Panc1 (cell line): ENCODE data around the gene FRMD4A. TPM values are rescaled to one million over a fixed set of nuclear protein-coding genes. Genes with fewer than 3 reads are reported as not detected.

Experiments used
- ATAC-seq: fragments of 200-7000 bp; cut with Tn5 transposase; 2 replicates; pipeline ENCODE4 v1.9.1; 2020; ENCODE audit warnings: mild to moderate bottlenecking, moderate library complexity
- BruUV-seq: library from RNA; stranded (reverse); fragments of 400-500 nt; replicated peaks from 2 replicates; lab custom pipeline; 2021; lab: Mats Ljungman, UMichigan
- CTCF ChIA-PET: fragments of 300-600 bp; sonication (Branson Sonifier 250); formaldehyde crosslinking; loops from one replicate; lab custom pipeline; 2022; ENCODE audit warnings: antibody characterized with exemption; lab: Charles Lee
- POLR2A ChIA-PET: fragments of 300-600 bp; sonication (Branson Sonifier 250); formaldehyde crosslinking; loops from one replicate; lab custom pipeline; 2022; ENCODE audit warnings: antibody characterized with exemption; lab: Charles Lee
- DNase-seq: peaks from one replicate; pipeline ENCODE4 v3.0.0-alpha.2; 2010; ENCODE audit warnings: low read depth, low spot score
- H3K27ac ChIP-seq: 2 replicates; pipeline ENCODE4 v1.5.1; 2011; ENCODE audit warnings: mild to moderate bottlenecking, low read length, inconsistent platforms
- H3K27me3 ChIP-seq: fragments of 200-500 bp; sonication (Bioruptor generic); 2 replicates; pipeline ENCODE4 v1.6.0; 2014; ENCODE audit warnings: low read length, inconsistent platforms; ENCODE audit not compliant: control insufficient read depth, insufficient read depth
- H3K36me3 ChIP-seq: fragments of 200-500 bp; sonication (Bioruptor generic); 2 replicates; pipeline ENCODE4 v1.5.1; 2014; ENCODE audit warnings: inconsistent platforms, mild to moderate bottlenecking, low read length, moderate library complexity; ENCODE audit not compliant: control insufficient read depth, insufficient read depth
- H3K4me1 ChIP-seq: 2 replicates; pipeline ENCODE4 v1.5.1; 2011; ENCODE audit warnings: inconsistent platforms, mild to moderate bottlenecking, low read length, moderate library complexity; ENCODE audit not compliant: control insufficient read depth, insufficient read depth
- H3K4me3 ChIP-seq, 2 experiments: 2 replicates each; pipeline ENCODE4 v1.5.1; 2011 to 2012; ENCODE audit warnings: low read depth in 2 of 2, low read length in 2 of 2, mild to moderate bottlenecking in 2 of 2, inconsistent platforms in 1 of 2, moderate library complexity in 1 of 2
- H3K9me3 ChIP-seq: fragments of 200-500 bp; sonication (Bioruptor generic); 2 replicates; pipeline ENCODE4 v1.5.1; 2014; ENCODE audit warnings: low read depth, mild to moderate bottlenecking, inconsistent platforms, low read length, moderate library complexity; ENCODE audit not compliant: control insufficient read depth, insufficient read depth
- POLR2AphosphoS5 ChIP-seq: IDR thresholded peaks from 2 replicates; pipeline ENCODE4 v1.6.1; 2012; ENCODE audit warnings: mild to moderate bottlenecking, low read depth, low read length, moderate library complexity
- SIN3A ChIP-seq: IDR thresholded peaks from 2 replicates; pipeline ENCODE4 v1.6.1; 2012; ENCODE audit warnings: low read depth, mild to moderate bottlenecking, low read length, moderate library complexity, borderline replicate concordance; ENCODE audit not compliant: insufficient read depth
- TCF7L2 ChIP-seq: IDR thresholded peaks from 2 replicates; pipeline ENCODE4 v1.6.1; 2011; ENCODE audit warnings: mild to moderate bottlenecking, low read depth, low read length, inconsistent platforms
- in situ Hi-C: cut with HindIII; loops from 2 replicates; pipeline ENCODE4 v1.10.0; 2016; ENCODE audit warnings: low sequenced_read_pairs, low pct_unique_long_range_greater_than_20kb
- intact Hi-C: fragments of 100-400 bp; cut with micrococcal nuclease; formaldehyde crosslinking; loops from one replicate; pipeline ENCODE4 v1.10.0; 2022; ENCODE audit not compliant: unreplicated experiment
- total RNA-seq: library from RNA; stranded (reverse); gene quantifications from one replicate; pipeline ENCODE4 v1.2.1, GENCODE V29; 2021; ENCODE audit not compliant: unreplicated experiment
- TF ChIP-seq, protein P1 (sequence below): fragments of 450-650 bp; IDR thresholded peaks from 2 replicates; pipeline ENCODE4 v1.5.1; 2017; ENCODE audit warnings: mild to moderate bottlenecking
- TF ChIP-seq, protein P2 (sequence below), 2 experiments: IDR thresholded peaks; 2 replicates each; pipeline ENCODE4 v1.6.1; 2011 to 2012; ENCODE audit warnings: low read depth in 2 of 2, control low read depth in 1 of 2, low read length in 1 of 2, mild to moderate bottlenecking in 1 of 2, moderate library complexity in 1 of 2; ENCODE audit not compliant: insufficient read depth in 1 of 2

FRMD4A gene
- total RNA-seq, 1 experiment from 2014 or later: 7.1 TPM

DNA sequence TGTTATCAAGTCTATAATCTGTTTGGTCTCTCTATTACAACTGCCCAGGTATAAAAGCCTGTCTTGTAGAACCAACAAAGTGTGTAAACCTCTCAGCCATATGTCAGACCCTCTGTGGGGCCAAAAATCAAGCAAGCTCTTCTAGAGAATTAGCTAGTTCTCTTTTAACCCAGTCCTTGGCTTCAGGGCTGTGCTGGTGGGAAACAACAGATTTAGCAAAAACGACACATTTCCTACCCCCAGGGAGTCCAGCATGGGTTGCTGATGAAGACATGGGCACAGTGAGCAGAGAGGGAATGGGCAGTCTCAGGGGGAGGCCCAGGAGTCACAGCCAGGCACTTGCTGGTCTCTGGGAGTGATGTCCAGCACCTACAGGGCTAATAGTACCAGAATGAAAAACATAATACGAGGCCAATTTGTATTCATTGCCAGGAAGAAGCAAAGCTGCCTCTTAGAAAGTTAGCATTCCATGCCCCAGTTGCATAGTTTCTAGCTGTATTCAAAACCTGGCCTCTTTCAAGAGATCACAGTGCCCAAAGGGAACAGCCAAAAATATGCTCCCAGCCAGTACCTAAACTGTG is 80.1 kb downstream of the FRMD4A start:
- DNase-seq (no peak), ATAC-seq (no peak)
- H3K4me1 ChIP-seq: no peaks in the 10 kb centered on the region
- no peaks in the 10 kb centered on the region for H3K27me3 ChIP-seq
- no peaks in the 10 kb centered on the region for H3K36me3 ChIP-seq
- BruUV-seq: no TSS peak
- intact Hi-C loops (no loop called here), in situ Hi-C loops (no loop called here)
- H3K9me3 ChIP-seq: no peaks in the 10 kb centered on the region
- CTCF ChIA-PET: no interaction called here
- no peak overlapping the region for H3K27ac ChIP-seq
- no peak for TF ChIP-seq TCF7L2
- no peak for TF ChIP-seq SIN3A
- TF ChIP-seq POLR2AphosphoS5: no peak
- TF ChIP-seq, protein P1, sequence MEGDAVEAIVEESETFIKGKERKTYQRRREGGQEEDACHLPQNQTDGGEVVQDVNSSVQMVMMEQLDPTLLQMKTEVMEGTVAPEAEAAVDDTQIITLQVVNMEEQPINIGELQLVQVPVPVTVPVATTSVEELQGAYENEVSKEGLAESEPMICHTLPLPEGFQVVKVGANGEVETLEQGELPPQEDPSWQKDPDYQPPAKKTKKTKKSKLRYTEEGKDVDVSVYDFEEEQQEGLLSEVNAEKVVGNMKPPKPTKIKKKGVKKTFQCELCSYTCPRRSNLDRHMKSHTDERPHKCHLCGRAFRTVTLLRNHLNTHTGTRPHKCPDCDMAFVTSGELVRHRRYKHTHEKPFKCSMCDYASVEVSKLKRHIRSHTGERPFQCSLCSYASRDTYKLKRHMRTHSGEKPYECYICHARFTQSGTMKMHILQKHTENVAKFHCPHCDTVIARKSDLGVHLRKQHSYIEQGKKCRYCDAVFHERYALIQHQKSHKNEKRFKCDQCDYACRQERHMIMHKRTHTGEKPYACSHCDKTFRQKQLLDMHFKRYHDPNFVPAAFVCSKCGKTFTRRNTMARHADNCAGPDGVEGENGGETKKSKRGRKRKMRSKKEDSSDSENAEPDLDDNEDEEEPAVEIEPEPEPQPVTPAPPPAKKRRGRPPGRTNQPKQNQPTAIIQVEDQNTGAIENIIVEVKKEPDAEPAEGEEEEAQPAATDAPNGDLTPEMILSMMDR: no peak
- TF ChIP-seq, protein P2, sequence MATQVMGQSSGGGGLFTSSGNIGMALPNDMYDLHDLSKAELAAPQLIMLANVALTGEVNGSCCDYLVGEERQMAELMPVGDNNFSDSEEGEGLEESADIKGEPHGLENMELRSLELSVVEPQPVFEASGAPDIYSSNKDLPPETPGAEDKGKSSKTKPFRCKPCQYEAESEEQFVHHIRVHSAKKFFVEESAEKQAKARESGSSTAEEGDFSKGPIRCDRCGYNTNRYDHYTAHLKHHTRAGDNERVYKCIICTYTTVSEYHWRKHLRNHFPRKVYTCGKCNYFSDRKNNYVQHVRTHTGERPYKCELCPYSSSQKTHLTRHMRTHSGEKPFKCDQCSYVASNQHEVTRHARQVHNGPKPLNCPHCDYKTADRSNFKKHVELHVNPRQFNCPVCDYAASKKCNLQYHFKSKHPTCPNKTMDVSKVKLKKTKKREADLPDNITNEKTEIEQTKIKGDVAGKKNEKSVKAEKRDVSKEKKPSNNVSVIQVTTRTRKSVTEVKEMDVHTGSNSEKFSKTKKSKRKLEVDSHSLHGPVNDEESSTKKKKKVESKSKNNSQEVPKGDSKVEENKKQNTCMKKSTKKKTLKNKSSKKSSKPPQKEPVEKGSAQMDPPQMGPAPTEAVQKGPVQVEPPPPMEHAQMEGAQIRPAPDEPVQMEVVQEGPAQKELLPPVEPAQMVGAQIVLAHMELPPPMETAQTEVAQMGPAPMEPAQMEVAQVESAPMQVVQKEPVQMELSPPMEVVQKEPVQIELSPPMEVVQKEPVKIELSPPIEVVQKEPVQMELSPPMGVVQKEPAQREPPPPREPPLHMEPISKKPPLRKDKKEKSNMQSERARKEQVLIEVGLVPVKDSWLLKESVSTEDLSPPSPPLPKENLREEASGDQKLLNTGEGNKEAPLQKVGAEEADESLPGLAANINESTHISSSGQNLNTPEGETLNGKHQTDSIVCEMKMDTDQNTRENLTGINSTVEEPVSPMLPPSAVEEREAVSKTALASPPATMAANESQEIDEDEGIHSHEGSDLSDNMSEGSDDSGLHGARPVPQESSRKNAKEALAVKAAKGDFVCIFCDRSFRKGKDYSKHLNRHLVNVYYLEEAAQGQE (IDR thresholded peaks at IDR 0.05; ENCODE audit: insufficient read depth in 1 of 2, low read depth in 2 of 2, low read length in 1 of 2): no peak
- POLR2A ChIA-PET: no interaction called here
- no peak overlapping the region for H3K4me3 ChIP-seq

DNA sequence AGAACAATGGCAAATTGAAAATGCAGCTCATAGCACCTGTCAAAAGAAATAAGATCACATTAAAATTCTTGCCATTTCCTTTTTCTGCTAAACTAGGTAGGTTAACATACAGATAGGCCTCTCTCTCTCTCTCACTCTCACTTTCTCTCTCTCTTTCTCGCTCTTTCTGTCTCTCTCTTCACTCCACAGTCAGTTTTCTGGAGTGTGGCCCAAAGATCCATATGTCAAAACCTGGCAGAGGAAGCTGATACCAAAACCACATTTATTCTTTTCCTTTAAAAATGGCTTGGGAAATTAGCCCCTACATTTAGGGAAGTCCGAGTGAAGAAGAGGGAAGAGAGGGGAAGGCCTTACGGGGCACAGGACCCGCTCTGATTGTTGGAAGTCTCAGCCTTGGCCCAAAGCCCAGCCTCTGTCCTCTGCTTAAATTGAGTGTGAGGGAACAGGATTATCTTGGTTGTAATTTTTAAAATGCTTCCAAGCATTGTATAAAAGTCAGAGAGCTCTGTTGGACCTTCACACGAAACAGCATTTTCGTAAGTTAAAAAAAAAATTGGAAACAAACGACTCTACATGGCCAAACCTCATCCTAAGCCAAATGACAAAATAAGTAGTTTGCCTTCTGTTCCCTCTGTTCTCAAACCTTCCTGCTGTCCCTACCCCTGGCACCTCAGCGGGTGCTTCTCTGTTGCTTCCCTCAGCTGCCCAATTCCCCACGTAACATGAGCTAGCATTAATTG is 83.2 kb downstream of the FRMD4A start:
- H3K27ac ChIP-seq: no peak overlapping the region
- TF ChIP-seq, protein P1: no peak
- TF ChIP-seq TCF7L2 (no peak), SIN3A (no peak), POLR2AphosphoS5 (no peak)
- TF ChIP-seq, protein P2 (IDR thresholded peaks at IDR 0.05; ENCODE audit: insufficient read depth in 1 of 2, low read depth in 2 of 2, low read length in 1 of 2): no peak
- BruUV-seq: no TSS peak
- in situ Hi-C loops: no loop called here
- ATAC-seq (no peak), DNase-seq (no peak)
- no peak overlapping the region for H3K4me3 ChIP-seq
- intact Hi-C loops: no loop called here
- H3K9me3 ChIP-seq: no peaks in the 10 kb centered on the region
- no peaks in the 10 kb centered on the region for H3K27me3 ChIP-seq
- ChIA-PET CTCF (no interaction called here), POLR2A (no interaction called here)
- no peaks in the 10 kb centered on the region for H3K36me3 ChIP-seq
- H3K4me1 ChIP-seq: no peaks in the 10 kb centered on the region
